Hematopoietic multipotent progenitor cell (in vitro differentiated cells): ENCODE data around the gene SLC24A3. TPM values are rescaled to one million over a fixed set of nuclear protein-coding genes. Genes with fewer than 3 reads are reported as not detected.
A peak's percentile ranks its signal among the peaks of the same experiment; 100 is the strongest.

Experiments used
- DNase-seq, 3 donors: peaks; one replicate each; pipeline ENCODE4 v3.0.0-alpha.2; 2011 to 2015; ENCODE audit warnings: low read depth in 2 of 3, low spot score in 2 of 3
- total RNA-seq: library from RNA; depleted of rRNA; stranded (reverse); fragments of >200 nt; gene quantifications from one replicate; pipeline ENCODE4 v1.2.3, GENCODE V29; 2012

The SLC24A3 gene
- total RNA-seq, 1 donor, result 1.9 TPM

GRCh38 chr20:19448632-19449031 is 236.2 kb downstream of the SLC24A3 start:
- no peak for DNase-seq

- no peak for DNase-seq
Measured at GRCh38 chr20:19449051-19449450, 236.6 kb downstream of the SLC24A3 start.

GRCh38 chr20:19451231-19451922 is 238.9 kb downstream of the SLC24A3 start:
- DNase-seq, result peak in 2 of 3 donors; percentile 23 to 46

GRCh38 chr20:19451923-19452295 is 239.5 kb downstream of the SLC24A3 start:
- peak in 2 of 3 donors; percentile 78 to 93 for DNase-seq

GRCh38 chr20:19453410-19453809 is 241.0 kb downstream of the SLC24A3 start:
- no peak for DNase-seq

GRCh38 chr20:19453862-19454261 is 241.4 kb downstream of the SLC24A3 start:
- DNase-seq, result no peak

GRCh38 chr20:19456595-19457395 is 244.4 kb downstream of the SLC24A3 start:
- no peak for DNase-seq

GRCh38 chr20:19457611-19458010 is 245.2 kb downstream of the SLC24A3 start:
- no peak for DNase-seq

- no peak for DNase-seq
Measured at GRCh38 chr20:19460386-19460785, 247.9 kb downstream of the SLC24A3 start.

GRCh38 chr20:19462491-19462890 is 250.0 kb downstream of the SLC24A3 start:
- no peak for DNase-seq

GRCh38 chr20:19463597-19463996 is 251.2 kb downstream of the SLC24A3 start:
- no peak for DNase-seq

GRCh38 chr20:19465536-19465935 is 253.1 kb downstream of the SLC24A3 start:
- DNase-seq, result peak in 2 of 3 donors; percentile 50 to 83

- DNase-seq, result no peak
Measured at GRCh38 chr20:19466206-19466928, 253.9 kb downstream of the SLC24A3 start.

GRCh38 chr20:19473216-19473921 is 260.9 kb downstream of the SLC24A3 start:
- DNase-seq, result no peak

GRCh38 chr20:19473922-19474286 is 261.5 kb downstream of the SLC24A3 start:
- DNase-seq, result no peak

- peak in 1 of 3 donors; percentile 40 for DNase-seq
Measured at GRCh38 chr20:19478320-19478895, 266.0 kb downstream of the SLC24A3 start.

- no peak for DNase-seq
Measured at GRCh38 chr20:19482726-19483125, 270.3 kb downstream of the SLC24A3 start.

- DNase-seq, result no peak
Measured at GRCh38 chr20:19483309-19483708, 270.9 kb downstream of the SLC24A3 start.

- DNase-seq, result no peak
Measured at GRCh38 chr20:19486446-19486845, 274.0 kb downstream of the SLC24A3 start.

- no peak for DNase-seq
Measured at GRCh38 chr20:19487420-19487819, 275.0 kb downstream of the SLC24A3 start.
